ENCODE measurements around the gene FARS2.

Gene FARS2

GRCh38 chr6:5424726-5425125 lies 163.4 kb downstream of the FARS2 start:
- H3K9me3 ChIP-seq (ENCODE audit: control insufficient read depth, insufficient read depth, low read length), result no peaks in the 10 kb centered on the region
- H3K36me3 ChIP-seq (ENCODE audit: control insufficient read depth, insufficient read depth, low read length), result no peaks in the 10 kb centered on the region
- no peak overlapping the region for H3K27ac ChIP-seq (ENCODE audit: low read depth, low read length)
- no peaks in the 10 kb centered on the region for H3K27me3 ChIP-seq (ENCODE audit: control insufficient read depth, insufficient read depth, low read length)
- H3K4me1 ChIP-seq (ENCODE audit: control insufficient read depth, insufficient read depth, low read length), result 0 out of 2 replicates have a peak, but pooled peaks cover 5% of the 10 kb centered on the region
- no peak overlapping the region for H3K9ac ChIP-seq (ENCODE audit: low read depth, low read length)
- H3K4me3 ChIP-seq (ENCODE audit: low read depth, low read length), result no peak overlapping the region

GRCh38 chr6:5425267-5425666 lies 164.0 kb downstream of the FARS2 start:
- Histone ChIP-seq H3K36me3 (ENCODE audit: control insufficient read depth, insufficient read depth, low read length) (no peaks in the 10 kb centered on the region), H3K4me3 (ENCODE audit: low read depth, low read length) (no peak overlapping the region), H3K4me1 (ENCODE audit: control insufficient read depth, insufficient read depth, low read length) (peaks cover 8% of the 10 kb centered on the region; the same call in 1 of the 2 replicates), H3K9ac (ENCODE audit: low read depth, low read length) (no peak overlapping the region), H3K27me3 (ENCODE audit: control insufficient read depth, insufficient read depth, low read length) (no peaks in the 10 kb centered on the region), H3K27ac (ENCODE audit: low read depth, low read length) (no peak overlapping the region), H3K9me3 (ENCODE audit: control insufficient read depth, insufficient read depth, low read length) (no peaks in the 10 kb centered on the region)

- H3K27me3 ChIP-seq (ENCODE audit: control insufficient read depth, insufficient read depth, low read length), result no peaks in the 10 kb centered on the region
- no peak overlapping the region for H3K9ac ChIP-seq (ENCODE audit: low read depth, low read length)
- H3K27ac ChIP-seq (ENCODE audit: low read depth, low read length), result no peak overlapping the region
- no peak overlapping the region for H3K4me3 ChIP-seq (ENCODE audit: low read depth, low read length)
- no peaks in the 10 kb centered on the region for H3K9me3 ChIP-seq (ENCODE audit: control insufficient read depth, insufficient read depth, low read length)
- H3K36me3 ChIP-seq (ENCODE audit: control insufficient read depth, insufficient read depth, low read length), result no peaks in the 10 kb centered on the region
- H3K4me1 ChIP-seq (ENCODE audit: control insufficient read depth, insufficient read depth, low read length), result peaks cover 13% of the 10 kb centered on the region
These were observed 164.5 kb downstream of the FARS2 start for GRCh38 chr6:5425797-5426196.

- Histone ChIP-seq H3K9ac (ENCODE audit: low read depth, low read length) (no peak overlapping the region), H3K9me3 (ENCODE audit: control insufficient read depth, insufficient read depth, low read length) (no peaks in the 10 kb centered on the region), H3K27me3 (ENCODE audit: control insufficient read depth, insufficient read depth, low read length) (no peaks in the 10 kb centered on the region), H3K27ac (ENCODE audit: low read depth, low read length) (no peak overlapping the region), H3K4me1 (ENCODE audit: control insufficient read depth, insufficient read depth, low read length) (peaks cover 19% of the 10 kb centered on the region), H3K36me3 (ENCODE audit: control insufficient read depth, insufficient read depth, low read length) (no peaks in the 10 kb centered on the region), H3K4me3 (ENCODE audit: low read depth, low read length) (no peak overlapping the region)
These were observed 166.3 kb downstream of the FARS2 start for GRCh38 chr6:5427586-5427985.

- Histone ChIP-seq H3K27ac (ENCODE audit: low read depth, low read length) (no peak overlapping the region), H3K27me3 (ENCODE audit: control insufficient read depth, insufficient read depth, low read length) (no peaks in the 10 kb centered on the region), H3K9ac (ENCODE audit: low read depth, low read length) (no peak overlapping the region), H3K4me1 (ENCODE audit: control insufficient read depth, insufficient read depth, low read length) (peaks cover 24% of the 10 kb centered on the region), H3K9me3 (ENCODE audit: control insufficient read depth, insufficient read depth, low read length) (no peaks in the 10 kb centered on the region), H3K4me3 (ENCODE audit: low read depth, low read length) (no peak overlapping the region), H3K36me3 (ENCODE audit: control insufficient read depth, insufficient read depth, low read length) (no peaks in the 10 kb centered on the region)
These were observed 172.0 kb downstream of the FARS2 start for GRCh38 chr6:5433324-5433723.

- H3K9me3 ChIP-seq (ENCODE audit: control insufficient read depth, insufficient read depth, low read length), result no peaks in the 10 kb centered on the region
- no peak overlapping the region for H3K9ac ChIP-seq (ENCODE audit: low read depth, low read length)
- H3K36me3 ChIP-seq (ENCODE audit: control insufficient read depth, insufficient read depth, low read length), result no peaks in the 10 kb centered on the region
- no peaks in the 10 kb centered on the region for H3K27me3 ChIP-seq (ENCODE audit: control insufficient read depth, insufficient read depth, low read length)
- H3K27ac ChIP-seq (ENCODE audit: low read depth, low read length), result no peak overlapping the region
- H3K4me1 ChIP-seq (ENCODE audit: control insufficient read depth, insufficient read depth, low read length), result peaks cover 39% of the 10 kb centered on the region
- H3K4me3 ChIP-seq (ENCODE audit: low read depth, low read length), result no peak overlapping the region
These were observed 174.1 kb downstream of the FARS2 start for GRCh38 chr6:5435449-5435848.

- H3K36me3 ChIP-seq (ENCODE audit: control insufficient read depth, insufficient read depth, low read length), result no peaks in the 10 kb centered on the region
- H3K9ac ChIP-seq (ENCODE audit: low read depth, low read length), result peak overlapping the region; percentile 56
- peaks cover 27% of the 10 kb centered on the region for H3K4me1 ChIP-seq (ENCODE audit: control insufficient read depth, insufficient read depth, low read length)
- peak overlapping the region; percentile 94 for H3K27ac ChIP-seq (ENCODE audit: low read depth, low read length)
- no peaks in the 10 kb centered on the region for H3K9me3 ChIP-seq (ENCODE audit: control insufficient read depth, insufficient read depth, low read length)
- H3K27me3 ChIP-seq (ENCODE audit: control insufficient read depth, insufficient read depth, low read length), result no peaks in the 10 kb centered on the region
- peak overlapping the region; percentile 51 for H3K4me3 ChIP-seq (ENCODE audit: low read depth, low read length)
These were observed 177.7 kb downstream of the FARS2 start for GRCh38 chr6:5438922-5439584.

GRCh38 chr6:5439749-5440148 lies 178.4 kb downstream of the FARS2 start:
- Histone ChIP-seq H3K4me1 (ENCODE audit: control insufficient read depth, insufficient read depth, low read length) (peaks cover 27% of the 10 kb centered on the region), H3K27ac (ENCODE audit: low read depth, low read length) (peak overlapping the region; percentile 94), H3K4me3 (ENCODE audit: low read depth, low read length) (peak overlapping the region; percentile 51; the same call in 1 of the 2 replicates), H3K9ac (ENCODE audit: low read depth, low read length) (peak overlapping the region; percentile 56; the same call in 1 of the 2 replicates), H3K36me3 (ENCODE audit: control insufficient read depth, insufficient read depth, low read length) (no peaks in the 10 kb centered on the region), H3K27me3 (ENCODE audit: control insufficient read depth, insufficient read depth, low read length) (no peaks in the 10 kb centered on the region), H3K9me3 (ENCODE audit: control insufficient read depth, insufficient read depth, low read length) (no peaks in the 10 kb centered on the region)

GRCh38 chr6:5442319-5442718 lies 181.0 kb downstream of the FARS2 start:
- Histone ChIP-seq H3K4me3 (ENCODE audit: low read depth, low read length) (no peak overlapping the region), H3K27ac (ENCODE audit: low read depth, low read length) (no peak overlapping the region)

GRCh38 chr6:5442916-5443315 lies 181.6 kb downstream of the FARS2 start:
- H3K27me3 ChIP-seq (ENCODE audit: control insufficient read depth, insufficient read depth, low read length), result no peaks in the 10 kb centered on the region
- H3K4me3 ChIP-seq (ENCODE audit: low read depth, low read length), result no peak overlapping the region
- H3K27ac ChIP-seq (ENCODE audit: low read depth, low read length), result no peak overlapping the region
- no peaks in the 10 kb centered on the region for H3K36me3 ChIP-seq (ENCODE audit: control insufficient read depth, insufficient read depth, low read length)
- no peak overlapping the region for H3K9ac ChIP-seq (ENCODE audit: low read depth, low read length)
- no peaks in the 10 kb centered on the region for H3K9me3 ChIP-seq (ENCODE audit: control insufficient read depth, insufficient read depth, low read length)
- H3K4me1 ChIP-seq (ENCODE audit: control insufficient read depth, insufficient read depth, low read length), result peaks cover 22% of the 10 kb centered on the region

More at GRCh38 chr6:5442319-5442718, 181.0 kb downstream of the FARS2 start:
- Histone ChIP-seq H3K36me3 (ENCODE audit: control insufficient read depth, insufficient read depth, low read length) (no peaks in the 10 kb centered on the region), H3K27me3 (ENCODE audit: control insufficient read depth, insufficient read depth, low read length) (no peaks in the 10 kb centered on the region), H3K4me1 (ENCODE audit: control insufficient read depth, insufficient read depth, low read length) (peaks cover 27% of the 10 kb centered on the region), H3K9me3 (ENCODE audit: control insufficient read depth, insufficient read depth, low read length) (no peaks in the 10 kb centered on the region), H3K9ac (ENCODE audit: low read depth, low read length) (no peak overlapping the region)

- H3K4me1 ChIP-seq (ENCODE audit: control insufficient read depth, insufficient read depth, low read length), result peaks cover 17% of the 10 kb centered on the region
- no peak overlapping the region for H3K27ac ChIP-seq (ENCODE audit: low read depth, low read length)
- no peaks in the 10 kb centered on the region for H3K27me3 ChIP-seq (ENCODE audit: control insufficient read depth, insufficient read depth, low read length)
- no peaks in the 10 kb centered on the region for H3K36me3 ChIP-seq (ENCODE audit: control insufficient read depth, insufficient read depth, low read length)
- no peaks in the 10 kb centered on the region for H3K9me3 ChIP-seq (ENCODE audit: control insufficient read depth, insufficient read depth, low read length)
- no peak overlapping the region for H3K4me3 ChIP-seq (ENCODE audit: low read depth, low read length)
- no peak overlapping the region for H3K9ac ChIP-seq (ENCODE audit: low read depth, low read length)
These were observed 182.2 kb downstream of the FARS2 start for GRCh38 chr6:5443491-5443890.
